Ascending aorta (tissue), 2 donors: Measurements from ENCODE around the gene IWS1. TPM values are rescaled to one million over a fixed set of nuclear protein-coding genes. Genes with fewer than 3 reads are reported as not detected.
"Not testable (repeated sequence)": the region's sequence is repeated elsewhere in the genome, so short reads cannot be mapped to it uniquely, and the experiment has no call there.

Experiments
- DNase-seq, 2 donors: peaks; one replicate each; pipeline ENCODE4 v3.0.0-alpha.2; 2019; ENCODE audit warnings: low spot score in 2 of 2
- H3K27ac ChIP-seq, 2 donors: fragments of 200-600 bp; sonication (generic); one replicate each; pipeline ENCODE4 v1.5.1; 2016 to 2017; ENCODE audit warnings: mild to moderate bottlenecking in 1 of 2
- H3K27me3 ChIP-seq: fragments of 200-600 bp; sonication (generic); one replicate; pipeline ENCODE4 v1.5.1; 2017
- H3K36me3 ChIP-seq, 2 donors: fragments of 200-600 bp; sonication (generic); one replicate each; pipeline ENCODE4 v1.5.1; 2016
- H3K4me1 ChIP-seq, 2 donors: fragments of 200-600 bp; sonication (generic); one replicate each; pipeline ENCODE4 v1.5.1; 2016 to 2017; ENCODE audit warnings: mild to moderate bottlenecking in 1 of 2
- H3K4me3 ChIP-seq, 2 donors: fragments of 200-600 bp; sonication (generic); one replicate each; pipeline ENCODE4 v1.5.1; 2016 to 2017; ENCODE audit warnings: mild to moderate bottlenecking in 1 of 2
- H3K9me3 ChIP-seq, 2 donors: fragments of 200-600 bp; sonication (generic); one replicate each; pipeline ENCODE4 v1.5.1; 2016
- intact Hi-C: fragments of 100-400 bp; cut with DNase I; formaldehyde crosslinking; loops from one replicate; pipeline ENCODE4 v1.15.1; 2023
- total RNA-seq: library from RNA; depleted of rRNA; stranded (reverse); fragments of >200 nt; gene quantifications from one replicate; pipeline ENCODE4 v1.1.0, GENCODE V29; 2016
- TF ChIP-seq, protein P1 (sequence below), 3 experiments: fragments of 200-600 bp in 2 of 3; fragments of 450-650 bp in 1 of 3; sonication (generic) in 2 of 3; IDR thresholded peaks; one replicate each; pipeline ENCODE4 v1.5.1; 2016 to 2019; ENCODE audit warnings: antibody characterized with exemption in 3 of 3, mild to moderate bottlenecking in 1 of 3, moderate library complexity in 1 of 3

The IWS1 gene
- total RNA-seq, 1 donor from 2014 or later: 54.6 TPM

DNA sequence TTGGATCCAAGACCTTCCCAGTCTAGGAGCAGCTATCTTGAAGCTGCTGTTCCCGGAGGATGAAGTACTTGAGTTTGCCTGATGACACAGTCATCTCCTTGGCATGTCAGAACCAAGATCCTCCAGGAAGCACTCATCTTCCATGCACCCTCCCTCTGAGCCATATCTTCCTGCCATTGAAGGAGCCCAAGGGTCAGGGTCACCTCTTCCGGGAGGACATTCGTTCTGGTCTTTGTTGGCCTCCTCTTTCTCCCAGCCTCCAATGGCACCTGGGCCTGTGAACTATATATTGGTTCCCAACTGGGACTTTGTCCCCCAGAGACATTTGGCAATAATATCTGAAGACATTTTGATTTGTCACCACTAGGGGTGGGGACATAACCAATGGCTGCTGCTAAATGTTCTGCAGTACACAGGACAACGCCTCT is 4.9 kb upstream of the IWS1 start:
- intact Hi-C loops: no loop called here
- no peak overlapping the region for H3K4me3 ChIP-seq
- TF ChIP-seq, protein P1, sequence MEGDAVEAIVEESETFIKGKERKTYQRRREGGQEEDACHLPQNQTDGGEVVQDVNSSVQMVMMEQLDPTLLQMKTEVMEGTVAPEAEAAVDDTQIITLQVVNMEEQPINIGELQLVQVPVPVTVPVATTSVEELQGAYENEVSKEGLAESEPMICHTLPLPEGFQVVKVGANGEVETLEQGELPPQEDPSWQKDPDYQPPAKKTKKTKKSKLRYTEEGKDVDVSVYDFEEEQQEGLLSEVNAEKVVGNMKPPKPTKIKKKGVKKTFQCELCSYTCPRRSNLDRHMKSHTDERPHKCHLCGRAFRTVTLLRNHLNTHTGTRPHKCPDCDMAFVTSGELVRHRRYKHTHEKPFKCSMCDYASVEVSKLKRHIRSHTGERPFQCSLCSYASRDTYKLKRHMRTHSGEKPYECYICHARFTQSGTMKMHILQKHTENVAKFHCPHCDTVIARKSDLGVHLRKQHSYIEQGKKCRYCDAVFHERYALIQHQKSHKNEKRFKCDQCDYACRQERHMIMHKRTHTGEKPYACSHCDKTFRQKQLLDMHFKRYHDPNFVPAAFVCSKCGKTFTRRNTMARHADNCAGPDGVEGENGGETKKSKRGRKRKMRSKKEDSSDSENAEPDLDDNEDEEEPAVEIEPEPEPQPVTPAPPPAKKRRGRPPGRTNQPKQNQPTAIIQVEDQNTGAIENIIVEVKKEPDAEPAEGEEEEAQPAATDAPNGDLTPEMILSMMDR (IDR thresholded peaks at IDR 0.05): no peak

DNA sequence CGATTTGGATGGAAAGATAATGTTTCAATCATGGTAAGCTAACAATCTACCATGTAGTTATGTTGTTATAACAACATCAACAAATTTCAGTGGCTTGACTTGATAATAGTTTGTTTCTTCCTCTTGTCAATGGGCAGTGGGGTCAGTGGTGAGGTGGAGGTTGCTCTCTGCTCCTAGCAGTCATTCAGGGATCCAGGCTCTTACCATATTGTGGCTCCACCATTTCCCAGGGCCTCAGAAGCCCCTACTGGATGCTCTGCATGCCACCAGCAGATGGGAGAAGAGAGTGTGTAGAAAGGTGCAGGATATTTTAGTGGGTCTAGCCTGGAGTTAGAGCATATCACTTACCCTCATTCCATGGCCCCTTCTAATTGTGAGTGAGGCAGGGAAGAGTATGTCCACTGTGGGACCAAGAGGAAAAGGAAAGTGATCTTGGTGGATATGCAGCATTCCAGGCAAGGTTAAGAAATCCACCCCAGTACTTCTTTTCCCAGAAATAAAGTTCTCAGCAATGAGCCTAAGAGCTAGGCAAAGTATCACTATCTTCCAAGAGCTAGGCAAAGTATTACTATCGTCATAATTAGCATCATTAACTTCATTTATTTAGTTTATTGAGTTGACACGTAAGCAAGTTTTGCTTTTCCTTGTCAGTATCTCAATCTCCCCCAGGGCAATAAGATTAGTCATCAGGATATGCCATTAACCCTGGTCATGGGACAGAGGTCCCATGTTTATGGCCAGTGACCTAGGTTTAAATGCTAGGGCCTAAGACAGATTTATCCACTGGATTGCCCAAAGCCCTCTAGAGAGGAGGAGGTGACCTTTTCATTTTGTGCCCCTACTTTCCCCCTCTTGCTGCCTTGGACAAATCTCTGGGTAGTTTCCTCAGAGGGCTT is 4.2 kb upstream of the IWS1 start:
- Histone ChIP-seq H3K36me3 (no peaks in the 10 kb centered on the region), H3K27ac (no peak overlapping the region)
- TF ChIP-seq, protein P1 (IDR thresholded peaks at IDR 0.05): no peak

More for the DNA sequence above, 4.9 kb upstream of the IWS1 start:
- H3K36me3 ChIP-seq: no peaks in the 10 kb centered on the region
- DNase-seq: no peak
- no peaks in the 10 kb centered on the region for H3K9me3 ChIP-seq
- no peaks in the 10 kb centered on the region for H3K4me1 ChIP-seq
- no peak overlapping the region for H3K27ac ChIP-seq
- H3K27me3 ChIP-seq: no peaks in the 10 kb centered on the region

DNA sequence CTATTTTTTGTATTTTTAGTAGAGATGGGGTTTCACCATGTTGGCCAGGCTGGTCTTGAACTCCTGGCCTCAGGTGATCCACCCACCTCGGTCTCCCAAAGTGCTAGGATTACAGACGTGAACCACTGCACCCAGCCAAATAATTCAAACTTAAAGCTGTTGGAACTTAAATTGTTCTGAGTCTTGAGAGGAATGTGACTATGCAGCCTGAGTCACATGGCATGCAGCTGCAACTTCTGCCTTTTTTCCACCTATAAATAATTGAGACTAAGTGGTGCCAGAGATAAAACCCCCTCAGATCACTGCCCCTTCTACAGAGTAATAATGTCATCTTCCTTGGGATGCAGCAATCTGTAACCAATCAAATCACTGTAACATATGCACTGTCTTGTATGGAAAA is 3.1 kb upstream of the IWS1 start:
- H3K4me1 ChIP-seq, H3K27me3 ChIP-seq, H3K9me3 ChIP-seq, DNase-seq, H3K4me3 ChIP-seq, H3K27ac ChIP-seq, H3K36me3 ChIP-seq: not testable (repeated sequence)
- intact Hi-C loops: loop anchor here (5.0 to 10.0 kb wide), 3 partner anchors 108 to 355 kb away; partner anchors contain the start of gene AMMECR1L

More for the DNA sequence above, 4.2 kb upstream of the IWS1 start:
- Histone ChIP-seq H3K27me3 (no peaks in the 10 kb centered on the region), H3K9me3 (no peaks in the 10 kb centered on the region), H3K4me3 (no peak overlapping the region), H3K4me1 (peaks cover 0 to under 1% of the 10 kb centered on the region in 2 donors)
- intact Hi-C loops: no loop called here
- no peak for DNase-seq

DNA sequence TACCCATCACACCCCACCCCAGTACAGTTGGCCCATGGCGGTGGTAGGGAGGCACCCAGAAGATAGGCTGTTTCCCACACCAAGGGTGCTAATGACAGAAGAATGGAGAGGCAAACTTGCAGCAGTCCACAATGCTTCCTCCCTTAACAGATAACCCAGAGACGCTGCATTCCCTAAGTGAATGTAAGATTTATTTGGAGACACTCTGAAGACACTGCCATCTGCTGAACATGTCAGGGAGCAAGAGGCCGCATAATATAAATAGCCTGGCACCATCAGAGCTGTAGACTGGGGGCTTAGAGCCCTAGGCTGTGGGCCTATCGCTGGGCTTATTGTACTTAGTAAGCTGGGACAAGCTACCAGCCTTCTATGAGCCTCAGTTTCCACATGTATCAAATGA is 2.2 kb upstream of the IWS1 start:
- Histone ChIP-seq H3K36me3 (no peaks in the 10 kb centered on the region), H3K4me3 (no peak overlapping the region), H3K4me1 (peaks cover 0 to 10% of the 10 kb centered on the region in 2 donors), H3K27ac (no peak overlapping the region), H3K27me3 (no peaks in the 10 kb centered on the region), H3K9me3 (no peaks in the 10 kb centered on the region)
- intact Hi-C loops: loop anchor here (5.0 to 10.0 kb wide), 3 partner anchors 109 to 356 kb away; partner anchors contain the start of gene AMMECR1L
- DNase-seq: no peak
- TF ChIP-seq, protein P1 (IDR thresholded peaks at IDR 0.05): no peak

DNA sequence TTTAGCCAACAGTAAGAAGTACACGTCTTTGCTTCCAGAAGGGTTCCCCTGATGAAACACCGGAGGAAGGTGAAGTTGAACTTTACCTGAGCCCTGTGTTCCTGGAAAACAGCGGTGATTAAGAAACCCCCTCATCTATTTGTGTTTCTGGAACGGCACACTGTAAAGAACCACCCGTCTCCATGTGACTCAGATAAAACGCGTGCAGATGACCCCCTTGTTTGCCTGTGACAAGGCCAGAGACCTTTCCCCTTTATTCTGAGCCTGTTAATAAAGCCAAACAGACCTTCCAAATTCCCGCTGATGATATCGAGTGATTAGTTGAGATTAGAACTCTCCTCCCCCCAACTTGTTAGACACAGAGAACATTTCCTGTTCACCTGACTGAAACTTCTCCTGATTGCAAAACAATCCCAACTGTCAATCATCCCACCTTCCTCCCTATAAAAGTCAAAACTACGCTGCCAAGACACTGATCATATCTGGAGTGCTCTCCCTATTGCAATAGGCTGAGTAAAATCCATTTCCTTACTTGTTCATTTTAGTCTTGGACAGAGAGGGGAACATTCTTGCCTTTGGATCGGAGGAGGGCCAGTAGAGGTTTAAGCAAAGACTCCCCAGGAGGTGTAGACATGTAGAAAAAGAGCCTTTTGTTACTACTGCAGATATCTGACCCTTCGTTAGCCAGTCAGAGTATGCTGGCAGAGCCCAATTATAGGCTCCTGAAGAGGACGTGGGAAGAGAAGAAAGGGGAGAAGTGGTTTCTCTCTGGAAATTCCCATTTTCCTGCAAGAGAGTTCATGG is 914 bp upstream of the IWS1 start:
- intact Hi-C loops: loop anchor here (2.0 to 10.0 kb wide), 5 partner anchors 42 to 358 kb away; partner anchors contain the start of genes AMMECR1L and SFT2D3
- DNase-seq: no peak
- Histone ChIP-seq H3K4me1 (peaks cover 0 to 10% of the 10 kb centered on the region in 2 donors), H3K27ac (peak overlapping the region; percentile 84 to 95), H3K27me3 (no peaks in the 10 kb centered on the region), H3K4me3 (peak overlapping the region; percentile 84 to 86), H3K36me3 (peaks cover 0 to 12% of the 10 kb centered on the region in 2 donors), H3K9me3 (no peaks in the 10 kb centered on the region)
- TF ChIP-seq, protein P1 (IDR thresholded peaks at IDR 0.05): no peak
